ENCODE measurements around the gene GRIA1.

Gene GRIA1

DNA sequence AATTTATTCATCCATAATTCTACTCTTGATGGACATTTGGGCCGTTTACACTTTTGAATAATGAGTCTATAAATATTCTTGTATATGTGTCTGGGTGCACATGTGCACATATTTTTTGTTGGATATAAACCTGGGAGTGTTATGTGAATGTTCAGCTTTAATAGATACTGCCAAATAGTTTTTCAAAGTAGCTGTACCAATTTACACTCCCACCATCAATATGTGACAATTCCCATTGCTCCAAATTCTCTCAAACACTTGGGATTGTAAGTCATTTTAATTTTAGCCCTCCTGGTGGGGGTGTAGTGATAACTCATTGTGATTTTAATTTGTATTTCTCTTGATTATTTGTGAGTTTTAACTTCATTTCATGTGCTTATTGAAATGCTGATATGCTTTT is 114.9 kb downstream of the GRIA1 start:
- Histone ChIP-seq H3K27me3 (ENCODE audit: insufficient read depth, low read length) (no peaks in the 10 kb centered on the region), H3K4me3 (ENCODE audit: low read depth, low read length) (no peak overlapping the region), H2AFZ (ENCODE audit: low read length, unreplicated experiment) (no peak overlapping the region), H3K79me2 (ENCODE audit: control insufficient read depth, insufficient read depth, low read length, unreplicated experiment) (no peaks in the 10 kb centered on the region), H3K27ac (ENCODE audit: low read depth, low read length) (no peak overlapping the region), H3K36me3 (ENCODE audit: insufficient read depth, low read length) (no peaks in the 10 kb centered on the region), H3K4me1 (ENCODE audit: control insufficient read depth, insufficient read depth, low read length, unreplicated experiment) (no peaks in the 10 kb centered on the region)

DNA sequence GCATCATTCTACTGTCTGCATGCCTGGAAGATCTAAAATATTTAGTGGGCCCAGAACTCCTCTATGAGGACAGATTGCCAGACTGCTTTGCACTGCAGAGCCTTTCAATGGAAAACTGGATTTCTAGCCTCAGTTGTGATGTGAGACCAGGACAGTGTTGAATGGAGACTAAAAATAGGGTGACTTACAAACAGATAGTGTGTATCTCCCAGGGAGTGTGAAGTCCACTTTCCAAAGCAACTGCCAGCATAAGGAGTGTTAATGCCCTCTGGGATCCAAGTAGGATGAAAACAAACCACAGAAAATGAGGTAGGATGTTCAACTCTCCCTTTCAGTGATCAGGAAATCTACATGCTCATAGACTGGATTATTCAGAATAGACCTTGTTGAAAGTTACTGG is 119.5 kb downstream of the GRIA1 start:
- Histone ChIP-seq H3K4me3 (ENCODE audit: low read depth, low read length) (no peak overlapping the region), H3K4me1 (ENCODE audit: control insufficient read depth, insufficient read depth, low read length, unreplicated experiment) (no peaks in the 10 kb centered on the region), H3K27me3 (ENCODE audit: insufficient read depth, low read length) (no peaks in the 10 kb centered on the region), H3K27ac (ENCODE audit: low read depth, low read length) (no peak overlapping the region), H3K79me2 (ENCODE audit: control insufficient read depth, insufficient read depth, low read length, unreplicated experiment) (no peaks in the 10 kb centered on the region), H3K36me3 (ENCODE audit: insufficient read depth, low read length) (no peaks in the 10 kb centered on the region), H2AFZ (ENCODE audit: low read length, unreplicated experiment) (no peak overlapping the region)

DNA sequence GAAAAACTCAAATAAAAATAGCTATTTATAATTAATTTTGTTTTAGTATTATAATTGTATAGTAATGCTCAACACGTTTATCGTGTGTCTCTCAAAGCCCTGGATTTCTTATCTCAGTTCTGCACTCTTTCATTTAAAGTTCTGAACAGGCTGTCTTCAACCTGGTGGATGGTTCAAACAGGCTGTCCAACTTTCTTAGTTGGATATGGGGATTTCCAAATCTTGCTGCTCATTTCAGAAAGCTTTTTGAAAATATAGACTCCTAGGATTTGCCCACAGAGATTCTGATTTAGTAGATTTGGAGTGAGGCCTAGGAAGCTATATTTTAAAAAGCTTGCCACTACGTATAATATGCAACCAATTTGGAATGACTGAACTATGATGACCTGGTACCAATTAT is 120.3 kb downstream of the GRIA1 start:
- Histone ChIP-seq H2AFZ (ENCODE audit: low read length, unreplicated experiment) (no peak overlapping the region), H3K27ac (ENCODE audit: low read depth, low read length) (no peak overlapping the region), H3K4me1 (ENCODE audit: control insufficient read depth, insufficient read depth, low read length, unreplicated experiment) (no peaks in the 10 kb centered on the region), H3K4me3 (ENCODE audit: low read depth, low read length) (no peak overlapping the region), H3K79me2 (ENCODE audit: control insufficient read depth, insufficient read depth, low read length, unreplicated experiment) (no peaks in the 10 kb centered on the region), H3K36me3 (ENCODE audit: insufficient read depth, low read length) (no peaks in the 10 kb centered on the region), H3K27me3 (ENCODE audit: insufficient read depth, low read length) (no peaks in the 10 kb centered on the region)

DNA sequence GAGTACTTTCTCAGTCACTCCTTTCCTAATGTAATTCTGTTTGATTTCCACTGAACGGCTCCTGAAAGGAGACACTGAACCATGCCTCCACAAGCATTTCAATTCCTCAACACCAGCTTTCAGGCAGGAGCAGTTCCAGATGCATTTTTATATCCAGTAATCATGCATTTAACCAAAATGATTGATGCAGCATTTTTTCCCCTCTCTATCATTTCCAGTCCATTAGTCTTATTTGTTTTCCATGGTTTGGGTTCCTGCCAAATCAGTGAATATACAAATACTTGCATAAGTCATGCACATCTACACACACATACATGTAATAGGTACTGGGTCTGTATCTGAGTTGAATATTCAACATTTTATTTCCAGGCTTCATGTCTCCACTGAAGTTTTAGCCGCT is 122.7 kb downstream of the GRIA1 start:
- H3K27ac ChIP-seq (ENCODE audit: low read depth, low read length), result no peak overlapping the region
- H3K4me1 ChIP-seq (ENCODE audit: control insufficient read depth, insufficient read depth, low read length, unreplicated experiment), result peaks cover 9% of the 10 kb centered on the region
- no peaks in the 10 kb centered on the region for H3K36me3 ChIP-seq (ENCODE audit: insufficient read depth, low read length)
- H2AFZ ChIP-seq (ENCODE audit: low read length, unreplicated experiment), result no peak overlapping the region
- no peak overlapping the region for H3K4me3 ChIP-seq (ENCODE audit: low read depth, low read length)
- no peaks in the 10 kb centered on the region for H3K79me2 ChIP-seq (ENCODE audit: control insufficient read depth, insufficient read depth, low read length, unreplicated experiment)
- no peaks in the 10 kb centered on the region for H3K27me3 ChIP-seq (ENCODE audit: insufficient read depth, low read length)

DNA sequence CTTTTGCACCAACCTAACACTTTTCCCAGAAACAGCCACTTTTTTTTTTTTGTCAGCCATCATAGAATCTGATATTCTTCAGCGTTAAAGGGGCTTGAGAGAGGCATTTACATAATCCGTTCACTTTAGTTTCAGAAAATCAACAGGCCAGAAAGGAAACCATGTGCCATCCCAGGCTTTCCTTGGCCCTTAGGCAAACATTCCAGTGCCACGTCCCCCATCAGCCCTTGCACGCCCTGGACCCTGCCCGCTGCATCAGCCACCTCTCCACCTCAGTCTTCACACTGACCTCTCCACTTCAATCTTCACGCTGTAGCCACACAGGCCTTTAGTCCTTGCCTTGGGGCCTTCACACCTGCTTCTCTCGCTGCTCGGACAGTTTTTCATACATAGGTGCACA is 123.2 kb downstream of the GRIA1 start:
- Histone ChIP-seq H2AFZ (ENCODE audit: low read length, unreplicated experiment) (no peak overlapping the region), H3K4me1 (ENCODE audit: control insufficient read depth, insufficient read depth, low read length, unreplicated experiment) (peaks cover 14% of the 10 kb centered on the region), H3K36me3 (ENCODE audit: insufficient read depth, low read length) (no peaks in the 10 kb centered on the region), H3K4me3 (ENCODE audit: low read depth, low read length) (no peak overlapping the region), H3K27me3 (ENCODE audit: insufficient read depth, low read length) (no peaks in the 10 kb centered on the region), H3K27ac (ENCODE audit: low read depth, low read length) (no peak overlapping the region), H3K79me2 (ENCODE audit: control insufficient read depth, insufficient read depth, low read length, unreplicated experiment) (no peaks in the 10 kb centered on the region)

DNA sequence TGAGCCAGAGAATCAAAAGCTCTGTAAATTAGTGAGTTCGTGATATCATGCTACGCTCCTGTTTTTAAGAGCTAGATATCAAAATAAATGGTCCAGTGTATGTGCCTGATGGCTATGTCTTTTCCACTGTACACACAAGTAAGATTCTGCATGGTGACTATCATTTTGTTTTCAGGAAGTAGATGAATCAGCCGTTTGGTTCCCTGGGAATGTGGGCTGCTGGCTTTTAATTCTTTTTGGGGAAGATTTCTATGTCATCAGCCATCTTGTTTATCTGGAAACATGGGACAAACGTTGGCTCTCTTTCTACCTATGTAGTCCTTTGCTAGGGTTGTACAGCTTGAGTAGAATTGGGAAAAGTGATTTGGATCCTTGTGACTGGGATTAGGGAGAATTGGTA is 126.7 kb downstream of the GRIA1 start:
- Histone ChIP-seq H3K36me3 (ENCODE audit: insufficient read depth, low read length) (no peaks in the 10 kb centered on the region), H3K4me1 (ENCODE audit: control insufficient read depth, insufficient read depth, low read length, unreplicated experiment) (peaks cover 30% of the 10 kb centered on the region), H3K27me3 (ENCODE audit: insufficient read depth, low read length) (no peaks in the 10 kb centered on the region), H2AFZ (ENCODE audit: low read length, unreplicated experiment) (peak overlapping the region; percentile 85), H3K27ac (ENCODE audit: low read depth, low read length) (no peak overlapping the region), H3K79me2 (ENCODE audit: control insufficient read depth, insufficient read depth, low read length, unreplicated experiment) (no peaks in the 10 kb centered on the region), H3K4me3 (ENCODE audit: low read depth, low read length) (no peak overlapping the region)

DNA sequence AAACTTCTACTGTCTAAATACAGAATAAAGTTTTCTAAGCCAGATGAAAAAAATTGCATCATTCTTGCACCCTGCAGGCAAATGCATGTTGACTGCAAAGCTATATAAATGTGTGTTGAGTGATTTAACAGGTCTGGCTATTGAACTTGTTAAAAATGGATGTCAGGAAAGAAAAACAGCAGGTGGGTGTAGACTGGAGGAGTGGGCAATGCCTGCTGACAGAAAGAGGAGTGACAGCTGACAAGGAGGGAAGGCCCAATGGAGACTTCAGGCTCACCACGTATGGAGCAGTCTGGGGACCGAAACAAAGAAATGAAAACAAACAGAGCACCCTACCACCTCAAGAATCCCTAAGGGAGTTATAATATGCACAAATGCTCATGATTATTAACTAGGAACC is 127.8 kb downstream of the GRIA1 start:
- no peak overlapping the region for H3K27ac ChIP-seq (ENCODE audit: low read depth, low read length)
- H3K4me1 ChIP-seq (ENCODE audit: control insufficient read depth, insufficient read depth, low read length, unreplicated experiment), result peaks cover 31% of the 10 kb centered on the region
- H3K79me2 ChIP-seq (ENCODE audit: control insufficient read depth, insufficient read depth, low read length, unreplicated experiment), result no peaks in the 10 kb centered on the region
- H3K27me3 ChIP-seq (ENCODE audit: insufficient read depth, low read length), result no peaks in the 10 kb centered on the region
- no peak overlapping the region for H2AFZ ChIP-seq (ENCODE audit: low read length, unreplicated experiment)
- no peak overlapping the region for H3K4me3 ChIP-seq (ENCODE audit: low read depth, low read length)
- H3K36me3 ChIP-seq (ENCODE audit: insufficient read depth, low read length), result no peaks in the 10 kb centered on the region

DNA sequence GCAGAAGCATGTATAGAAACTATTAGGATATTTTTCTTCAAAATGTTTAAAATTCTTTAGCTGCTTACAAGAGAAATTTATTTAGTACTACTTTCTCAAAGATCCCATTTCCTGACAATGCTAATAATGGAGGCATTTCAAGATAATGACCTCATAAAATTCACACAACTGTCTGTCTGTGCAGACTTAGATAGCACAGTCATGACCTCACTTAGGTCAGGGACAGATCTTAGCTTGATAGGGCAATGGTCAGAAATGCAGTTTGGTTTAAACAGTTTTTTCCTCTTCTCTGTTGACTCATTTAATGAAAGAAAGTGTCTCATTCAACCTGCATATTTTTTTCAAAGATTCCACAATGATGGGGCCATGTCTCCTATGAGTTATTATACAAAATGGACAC is 128.4 kb downstream of the GRIA1 start:
- no peaks in the 10 kb centered on the region for H3K79me2 ChIP-seq (ENCODE audit: control insufficient read depth, insufficient read depth, low read length, unreplicated experiment)
- peak overlapping the region; percentile 76 for H2AFZ ChIP-seq (ENCODE audit: low read length, unreplicated experiment)
- H3K4me1 ChIP-seq (ENCODE audit: control insufficient read depth, insufficient read depth, low read length, unreplicated experiment), result peaks cover 37% of the 10 kb centered on the region
- peak overlapping the region; percentile 53 for H3K27ac ChIP-seq (ENCODE audit: low read depth, low read length)
- H3K4me3 ChIP-seq (ENCODE audit: low read depth, low read length), result no peak overlapping the region
- H3K27me3 ChIP-seq (ENCODE audit: insufficient read depth, low read length), result no peaks in the 10 kb centered on the region
- H3K36me3 ChIP-seq (ENCODE audit: insufficient read depth, low read length), result no peaks in the 10 kb centered on the region

DNA sequence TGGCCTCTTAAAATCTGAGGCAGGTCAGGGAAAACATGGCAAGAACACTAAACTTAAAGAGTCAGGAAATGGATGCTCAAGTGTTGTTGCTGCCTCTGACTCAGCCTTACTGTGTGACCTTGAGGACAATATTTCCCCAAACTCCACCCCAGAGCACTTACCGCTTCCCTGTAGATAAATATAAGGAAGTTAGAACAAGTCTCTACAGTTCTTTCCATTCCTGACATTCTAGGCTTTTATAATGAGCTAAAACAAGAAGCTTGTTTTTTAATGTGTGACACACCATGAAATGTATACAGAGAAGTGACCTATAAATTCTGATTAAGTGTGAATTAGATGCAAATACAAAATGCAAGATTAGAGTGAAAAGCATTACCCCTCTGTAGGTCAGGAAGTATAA is 129.3 kb downstream of the GRIA1 start:
- Histone ChIP-seq H3K27me3 (ENCODE audit: insufficient read depth, low read length) (no peaks in the 10 kb centered on the region), H3K36me3 (ENCODE audit: insufficient read depth, low read length) (no peaks in the 10 kb centered on the region), H2AFZ (ENCODE audit: low read length, unreplicated experiment) (peak overlapping the region; percentile 76), H3K27ac (ENCODE audit: low read depth, low read length) (peak overlapping the region; percentile 53), H3K79me2 (ENCODE audit: control insufficient read depth, insufficient read depth, low read length, unreplicated experiment) (no peaks in the 10 kb centered on the region), H3K4me1 (ENCODE audit: control insufficient read depth, insufficient read depth, low read length, unreplicated experiment) (peaks cover 46% of the 10 kb centered on the region), H3K4me3 (ENCODE audit: low read depth, low read length) (no peak overlapping the region)

DNA sequence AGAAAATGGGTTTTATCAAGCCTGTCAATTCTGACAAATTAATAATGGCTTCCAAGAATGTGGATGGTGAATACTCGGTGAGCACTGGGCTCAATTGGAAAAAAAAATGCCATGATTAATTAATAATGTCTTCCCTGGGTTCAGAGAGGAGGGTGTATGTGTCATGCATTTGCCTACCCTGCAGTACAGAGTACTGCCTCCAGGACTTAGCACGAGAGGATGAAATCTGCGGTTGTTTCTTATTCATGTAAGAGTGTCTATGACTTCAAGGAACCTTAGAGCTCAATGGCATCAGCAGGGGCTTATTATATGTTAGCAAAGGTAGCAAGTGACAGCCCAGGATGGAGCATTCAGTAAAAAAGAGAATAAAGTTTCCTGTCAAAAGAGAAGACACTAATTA is 132.7 kb downstream of the GRIA1 start:
- Histone ChIP-seq H2AFZ (ENCODE audit: low read length, unreplicated experiment) (peak overlapping the region; percentile 47), H3K79me2 (ENCODE audit: control insufficient read depth, insufficient read depth, low read length, unreplicated experiment) (no peaks in the 10 kb centered on the region), H3K27ac (ENCODE audit: low read depth, low read length) (no peak overlapping the region; the same call in 1 of the 2 replicates), H3K27me3 (ENCODE audit: insufficient read depth, low read length) (no peaks in the 10 kb centered on the region), H3K4me1 (ENCODE audit: control insufficient read depth, insufficient read depth, low read length, unreplicated experiment) (peaks cover 44% of the 10 kb centered on the region), H3K36me3 (ENCODE audit: insufficient read depth, low read length) (no peaks in the 10 kb centered on the region), H3K4me3 (ENCODE audit: low read depth, low read length) (no peak overlapping the region)

DNA sequence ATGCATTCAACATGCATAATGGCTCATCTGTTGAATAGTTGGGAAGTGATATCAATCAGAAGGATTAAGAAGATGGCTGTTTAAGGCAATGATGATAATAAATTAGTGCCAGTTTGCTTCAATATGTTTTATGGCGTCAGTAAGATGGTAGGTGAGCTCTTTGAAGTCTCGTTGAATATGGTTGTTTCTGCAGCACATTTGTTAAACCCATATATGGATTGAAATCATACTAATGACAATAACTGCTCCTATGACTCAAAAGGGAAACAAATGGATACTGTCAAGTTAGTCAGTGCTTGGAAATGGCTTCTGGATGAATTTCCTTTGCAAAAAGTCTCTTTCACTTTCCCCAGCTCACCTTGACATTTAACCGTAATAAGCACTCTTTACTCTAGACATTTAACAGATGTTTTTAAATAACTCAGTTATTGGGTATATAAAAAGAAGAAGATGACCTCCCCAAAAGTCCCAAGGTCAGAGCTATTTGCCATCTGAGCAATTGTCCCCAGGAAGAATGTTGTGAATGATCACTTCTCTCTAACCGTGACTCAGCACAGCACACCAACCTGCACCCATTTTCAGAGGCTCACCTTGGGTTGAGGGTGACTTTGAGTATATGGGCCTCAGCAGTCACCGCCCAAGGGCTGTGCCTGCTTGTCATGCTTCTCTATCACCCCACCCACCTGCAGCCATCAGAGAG is 133.4 kb downstream of the GRIA1 start:
- Histone ChIP-seq H3K27me3 (ENCODE audit: insufficient read depth, low read length) (no peaks in the 10 kb centered on the region), H3K4me3 (ENCODE audit: low read depth, low read length) (no peak overlapping the region; the same call in 1 of the 2 replicates), H3K79me2 (ENCODE audit: control insufficient read depth, insufficient read depth, low read length, unreplicated experiment) (no peaks in the 10 kb centered on the region), H3K36me3 (ENCODE audit: insufficient read depth, low read length) (no peaks in the 10 kb centered on the region), H3K4me1 (ENCODE audit: control insufficient read depth, insufficient read depth, low read length, unreplicated experiment) (peaks cover 44% of the 10 kb centered on the region), H3K27ac (ENCODE audit: low read depth, low read length) (peak overlapping the region; percentile 10; the same call in 1 of the 2 replicates), H2AFZ (ENCODE audit: low read length, unreplicated experiment) (peak overlapping the region; percentile 47)
